ENCODE data around the gene FREY1. TPM values are rescaled to one million over a fixed set of nuclear protein-coding genes. Genes with fewer than 3 reads are reported as not detected.

Gene FREY1
- total and polyA plus RNA-seq, 2 of the 13 experiments (the other 11 are each of a cell fraction or from before 2014, with no cell fraction given): 0.44 to 0.73 TPM

- TF ChIP-seq SMAD9 (CRISPR knock-in tag; IDR thresholded peaks at IDR 0.05) (no peak), MED8 (CRISPR knock-in tag; IDR thresholded peaks at IDR 0.05; ENCODE audit: insufficient replicate concordance) (no peak)
Measured at GRCh38 chr11:45925550-45925949, 18.5 kb upstream of the FREY1 start (continued).

GRCh38 chr11:45924927-45925326 lies 17.9 kb upstream of the FREY1 start:
- no peak overlapping the region for H3K4me3 ChIP-seq (replicated peaks in 1 of 3; ENCODE audit: insufficient read depth in 1 of 3, low read depth in 2 of 3, low read length in 3 of 3)
- peaks cover 34% of the 10 kb centered on the region for H3K4me1 ChIP-seq (ENCODE audit: insufficient read depth, low read length)
- 0 out of 5 replicates have a peak, but pooled peaks cover 0 to 1% of the 10 kb centered on the region in 2 experiments for H3K27me3 ChIP-seq (ENCODE audit: control insufficient read depth in 1 of 2, insufficient read depth in 2 of 2, low read length in 2 of 2)
- no peaks in the 10 kb centered on the region for H3K79me2 ChIP-seq (ENCODE audit: insufficient read depth, low read length)
- H3K9ac ChIP-seq (ENCODE audit: insufficient read depth, low read depth, low read length): no peak overlapping the region
- ChIA-PET POLR2A (no interaction called here), CTCF (ENCODE audit: low intra/inter-chr PET ratio, low total read pairs) (no interaction called here)
- DNase-seq (ENCODE audit: low spot score) (no peak), FAIRE-seq (no peak), ATAC-seq (no peak)
- no peaks in the 10 kb centered on the region for H3K9me3 ChIP-seq (ENCODE audit: low read length)
- TF ChIP-seq ZNF629 (CRISPR knock-in tag; conservative IDR thresholded peaks at IDR 0.05) (peak; percentile 70), PHF20 (CRISPR knock-in tag; IDR thresholded peaks at IDR 0.05) (no peak), REST (IDR thresholded peaks at IDR 0.05; ENCODE audit: borderline replicate concordance in 1 of 2, low read depth in 1 of 2, low read length in 2 of 2) (peak in 1 of 2 experiments; percentile 50; a peak in 2 of 4 replicates)
- H3K36me3 ChIP-seq (replicated peaks in 1 of 2; ENCODE audit: control insufficient read depth in 1 of 2, insufficient read depth in 2 of 2, low read length in 2 of 2): no peaks in the 10 kb centered on the region; a peak in 1 of 5 replicates
- in situ Hi-C loops (cut with HindIII; ENCODE audit: extremely low pct_ligation_motif_present, low pct_unique_long_range_greater_than_20kb): no loop called here
- no TSS peak for BruUV-seq (replicated peaks)
- no peak overlapping the region for H2AFZ ChIP-seq (ENCODE audit: low read length)
- H4K20me1 ChIP-seq (ENCODE audit: insufficient read depth, low read length): no peaks in the 10 kb centered on the region
- H3K4me2 ChIP-seq (ENCODE audit: low read depth, low read length): no peak overlapping the region
- intact Hi-C loops (cut with micrococcal nuclease; ENCODE audit: unreplicated experiment): loop anchor here (5.0 kb wide), 1 partner anchor 78 kb away; the partner anchor contains the start of gene CRY2
- WGBS (ENCODE audit: low lambda C conversion rate): 94% methylated on average over 6 of the region's 6 CpGs
- H3K27ac ChIP-seq (ENCODE audit: extremely low read length, insufficient read depth, low read length): no peak overlapping the region
